ENCODE measurements around the gene INTS4. TPM values are rescaled to one million over a fixed set of nuclear protein-coding genes. Genes with fewer than 3 reads are reported as not detected.
"Not testable (repeated sequence)": the region's sequence is repeated elsewhere in the genome, so short reads cannot be mapped to it uniquely, and the experiment has no call there.

Gene INTS4
- total RNA-seq, 1 donor from 2014 or later: 32.5 TPM

GRCh38 chr11:77851503-77851902, 143.0 kb downstream of the INTS4 start:
- no peaks in the 10 kb centered on the region for H3K36me3 ChIP-seq (ENCODE audit: control insufficient read depth, insufficient read depth, low read length)
- H3K4me3 ChIP-seq (ENCODE audit: low read depth, low read length): no peak overlapping the region
- H3K27me3 ChIP-seq (ENCODE audit: control insufficient read depth, insufficient read depth, low read length): no peaks in the 10 kb centered on the region
- no peak for DNase-seq (ENCODE audit: low read depth)
- no peak for TF ChIP-seq CTCF (IDR thresholded peaks at IDR 0.05; ENCODE audit: insufficient read depth, low read length, poor library complexity, severe bottlenecking)

DNA sequence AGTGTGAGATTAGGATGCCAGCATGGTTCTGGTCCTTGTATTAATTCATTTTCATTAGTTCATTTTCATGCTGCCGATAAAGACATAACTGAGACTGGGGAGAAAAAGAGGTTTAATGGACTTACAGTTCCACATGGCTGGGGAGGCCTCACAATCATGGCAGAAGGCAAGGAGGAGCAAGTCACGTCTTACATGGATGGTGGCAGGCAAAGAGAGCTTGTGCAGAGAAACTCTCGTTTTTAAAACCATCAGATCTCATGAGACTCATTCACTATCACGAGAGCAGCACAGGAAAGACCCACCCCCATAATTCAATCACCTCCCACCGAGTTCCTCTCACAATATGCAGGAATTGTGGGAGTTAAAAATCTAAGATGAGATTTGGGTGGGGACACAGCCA, 150.8 kb downstream of the INTS4 start:
- H3K36me3 ChIP-seq (ENCODE audit: control insufficient read depth, insufficient read depth, low read length); H3K4me3 ChIP-seq (ENCODE audit: low read depth, low read length); DNase-seq (ENCODE audit: low read depth); H3K27me3 ChIP-seq (ENCODE audit: control insufficient read depth, insufficient read depth, low read length): not testable (repeated sequence)

DNA sequence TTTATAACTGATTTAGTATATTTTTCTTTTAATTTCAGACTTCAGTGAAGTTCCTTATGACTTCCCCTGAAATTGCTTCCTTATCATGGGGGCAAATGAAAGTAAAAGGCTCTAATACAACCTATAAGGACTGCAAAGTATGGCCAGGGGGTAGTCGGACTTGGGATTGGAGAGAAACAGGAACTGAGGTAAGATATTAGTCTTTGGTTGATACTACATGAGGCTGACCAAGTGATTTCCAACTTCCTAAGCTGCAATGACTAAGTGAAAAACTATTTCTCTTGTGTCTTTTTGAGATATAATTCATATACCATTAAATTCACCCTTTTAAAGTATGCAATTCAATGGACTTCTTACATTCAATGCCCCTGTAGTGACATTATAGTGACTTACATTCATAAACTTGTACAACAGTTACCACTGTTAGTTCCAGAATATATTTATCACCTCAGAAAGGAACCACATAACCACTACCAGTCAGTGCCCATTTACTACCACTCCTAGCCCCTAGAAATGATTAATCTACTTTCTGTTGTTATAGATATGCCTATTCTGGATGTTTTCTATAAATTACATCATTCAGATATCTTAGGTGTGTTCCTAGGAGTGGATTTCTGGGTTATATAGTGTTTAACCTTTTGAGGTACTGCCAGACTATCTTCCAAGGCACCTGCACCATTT, 151.9 kb downstream of the INTS4 start:
- DNase-seq (ENCODE audit: low read depth): no peak

GRCh38 chr11:77833302-77833701, 161.2 kb downstream of the INTS4 start:
- Histone ChIP-seq H3K4me3 (ENCODE audit: low read depth, low read length) (no peak overlapping the region), H3K27me3 (ENCODE audit: control insufficient read depth, insufficient read depth, low read length) (no peaks in the 10 kb centered on the region), H3K36me3 (ENCODE audit: control insufficient read depth, insufficient read depth, low read length) (no peaks in the 10 kb centered on the region)
- DNase-seq (ENCODE audit: low read depth): no peak
- no peak for TF ChIP-seq CTCF (IDR thresholded peaks at IDR 0.05; ENCODE audit: insufficient read depth, low read length, poor library complexity, severe bottlenecking)

More for the DNA sequence above, 151.9 kb downstream of the INTS4 start:
- Histone ChIP-seq H3K4me3 (ENCODE audit: low read depth, low read length) (no peak overlapping the region), H3K27me3 (ENCODE audit: control insufficient read depth, insufficient read depth, low read length) (no peaks in the 10 kb centered on the region), H3K36me3 (ENCODE audit: control insufficient read depth, insufficient read depth, low read length) (no peaks in the 10 kb centered on the region)
- TF ChIP-seq CTCF (IDR thresholded peaks at IDR 0.05; ENCODE audit: insufficient read depth, low read length, poor library complexity, severe bottlenecking): no peak

- no peak for DNase-seq (ENCODE audit: low read depth)
- Histone ChIP-seq H3K27me3 (ENCODE audit: control insufficient read depth, insufficient read depth, low read length) (no peaks in the 10 kb centered on the region), H3K36me3 (ENCODE audit: control insufficient read depth, insufficient read depth, low read length) (no peaks in the 10 kb centered on the region), H3K4me3 (ENCODE audit: low read depth, low read length) (no peak overlapping the region)
- no peak for TF ChIP-seq CTCF (IDR thresholded peaks at IDR 0.05; ENCODE audit: insufficient read depth, low read length, poor library complexity, severe bottlenecking)
Observed at GRCh38 chr11:77828926-77829325, 165.5 kb downstream of the INTS4 start.

Other genes with a start within 250 kb of the INTS4 start
- 27.5 and 31.3 TPM in 2 replicates for gene RSF1, start 173.9 kb downstream of the INTS4 start, total RNA-seq
- 12.4 and 16.1 TPM in 2 replicates for gene AAMDC, start 173.5 kb downstream of the INTS4 start, total RNA-seq
- 6.2 and 6.7 TPM in 2 replicates for gene KCTD14, start 28.6 kb upstream of the INTS4 start, total RNA-seq
- not detected in 2 replicates for gene THRSP, start 69.2 kb upstream of the INTS4 start, total RNA-seq
- 98.5 and 155 TPM in 2 replicates for gene NDUFC2, start 85.2 kb upstream of the INTS4 start, total RNA-seq
- gene ALG8, start 145.0 kb upstream of the INTS4 start, total RNA-seq: 18.2 and 31.5 TPM in 2 replicates
- gene KCTD21, start 194.0 kb upstream of the INTS4 start, total RNA-seq: 9.7 and 17.6 TPM in 2 replicates
- gene USP35, start 194.3 kb upstream of the INTS4 start, total RNA-seq: 6.6 and 8.4 TPM in 2 replicates